ENCODE measurements around the gene WDR35. TPM values are rescaled to one million over a fixed set of nuclear protein-coding genes. Genes with fewer than 3 reads are reported as not detected.

Gene WDR35
- total RNA-seq, 1 experiment from 2014 or later = 29.4 TPM

DNA sequence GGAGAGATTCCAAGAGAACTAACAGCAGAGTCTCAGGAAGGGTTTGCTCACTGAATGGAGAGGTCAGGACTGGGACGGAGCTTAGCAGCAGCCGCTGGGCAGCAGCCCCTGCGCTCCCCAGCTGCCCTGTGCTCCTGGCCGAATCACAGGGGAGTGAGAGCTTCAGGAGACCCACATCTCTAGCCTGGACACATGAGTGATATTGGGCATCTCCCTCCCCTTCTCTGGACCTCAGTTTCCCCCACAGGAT is 22.1 kb upstream of the WDR35 start:
- Histone ChIP-seq H3K9me3 (ENCODE audit: low read depth, low read length, poor library complexity, severe bottlenecking) (no peaks in the 10 kb centered on the region), H3K4me1 (ENCODE audit: insufficient read depth, low read length, poor library complexity, severe bottlenecking) (peaks cover 3% of the 10 kb centered on the region), H3K4me3 (ENCODE audit: low read depth, low read length, poor library complexity, severe bottlenecking) (peak overlapping the region; percentile 54), H3K27me3 (replicated peaks; ENCODE audit: insufficient read depth, low read depth, low read length, poor library complexity) (no peaks in the 10 kb centered on the region), H3K36me3 (ENCODE audit: insufficient read depth, low read length, poor library complexity, severe bottlenecking) (no peaks in the 10 kb centered on the region), H3K27ac (ENCODE audit: low read depth, low read length, poor library complexity, severe bottlenecking) (no peak overlapping the region)
- ChIA-PET POLR2A (ENCODE audit: low non-redundant PET) (no interaction called here), CTCF (no interaction called here)
- BruUV-seq (replicated peaks) = no TSS peak
- no peak for TF ChIP-seq EZH2 (IDR thresholded peaks at IDR 0.05; ENCODE audit: borderline replicate concordance, low read depth, low read length, poor library complexity, severe bottlenecking)
- TF ChIP-seq, protein P1, sequence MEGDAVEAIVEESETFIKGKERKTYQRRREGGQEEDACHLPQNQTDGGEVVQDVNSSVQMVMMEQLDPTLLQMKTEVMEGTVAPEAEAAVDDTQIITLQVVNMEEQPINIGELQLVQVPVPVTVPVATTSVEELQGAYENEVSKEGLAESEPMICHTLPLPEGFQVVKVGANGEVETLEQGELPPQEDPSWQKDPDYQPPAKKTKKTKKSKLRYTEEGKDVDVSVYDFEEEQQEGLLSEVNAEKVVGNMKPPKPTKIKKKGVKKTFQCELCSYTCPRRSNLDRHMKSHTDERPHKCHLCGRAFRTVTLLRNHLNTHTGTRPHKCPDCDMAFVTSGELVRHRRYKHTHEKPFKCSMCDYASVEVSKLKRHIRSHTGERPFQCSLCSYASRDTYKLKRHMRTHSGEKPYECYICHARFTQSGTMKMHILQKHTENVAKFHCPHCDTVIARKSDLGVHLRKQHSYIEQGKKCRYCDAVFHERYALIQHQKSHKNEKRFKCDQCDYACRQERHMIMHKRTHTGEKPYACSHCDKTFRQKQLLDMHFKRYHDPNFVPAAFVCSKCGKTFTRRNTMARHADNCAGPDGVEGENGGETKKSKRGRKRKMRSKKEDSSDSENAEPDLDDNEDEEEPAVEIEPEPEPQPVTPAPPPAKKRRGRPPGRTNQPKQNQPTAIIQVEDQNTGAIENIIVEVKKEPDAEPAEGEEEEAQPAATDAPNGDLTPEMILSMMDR (conservative IDR thresholded peaks at IDR 0.05; ENCODE audit: low read depth, low read length) = no peak
- no peak for DNase-seq (ENCODE audit: low spot score)
- intact Hi-C loops (cut with micrococcal nuclease; ENCODE audit: unreplicated experiment) = loop anchor here (5.0 kb wide), 1 partner anchor 55 kb away; no protein-coding TSS in a partner anchor

DNA sequence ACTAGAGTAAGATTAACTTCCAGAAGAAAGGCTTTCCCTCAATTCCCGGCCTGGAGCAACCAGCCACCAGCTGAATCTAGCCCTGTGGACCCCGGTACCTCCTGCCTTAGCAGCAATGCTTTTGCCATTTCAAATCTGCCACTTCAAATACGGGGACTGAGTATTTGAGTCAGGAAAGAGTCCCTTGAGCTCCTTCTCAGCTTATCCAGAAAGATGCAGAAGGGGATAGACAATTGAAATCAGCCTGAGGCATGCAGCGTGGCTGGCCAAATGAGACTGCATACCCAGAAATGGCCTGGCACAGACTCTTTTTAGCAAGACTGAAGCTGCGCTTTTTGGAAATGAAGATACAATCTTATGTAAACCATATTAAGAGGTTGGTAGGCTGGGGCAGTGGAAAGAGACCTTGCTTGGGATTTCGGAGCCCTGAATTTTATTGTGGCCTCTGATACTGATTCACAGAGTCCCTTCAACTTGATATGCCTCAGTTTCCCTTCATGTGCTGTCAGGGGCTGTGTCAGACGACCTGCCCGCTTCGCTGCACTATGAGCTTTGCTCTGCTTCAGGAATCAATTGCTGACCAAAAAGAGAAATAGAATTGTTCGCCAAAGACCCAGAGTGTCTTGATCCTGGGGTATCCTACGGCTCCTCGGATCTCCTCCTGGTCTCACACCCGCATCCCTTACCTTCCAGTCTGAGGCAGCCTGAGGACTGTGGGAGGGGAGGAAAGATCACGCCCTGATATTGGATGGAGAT is 21.5 kb upstream of the WDR35 start:
- TF ChIP-seq EZH2 (IDR thresholded peaks at IDR 0.05; ENCODE audit: borderline replicate concordance, low read depth, low read length, poor library complexity, severe bottlenecking) = no peak
- TF ChIP-seq, protein P1 (conservative IDR thresholded peaks at IDR 0.05; ENCODE audit: low read depth, low read length) = no peak

DNA sequence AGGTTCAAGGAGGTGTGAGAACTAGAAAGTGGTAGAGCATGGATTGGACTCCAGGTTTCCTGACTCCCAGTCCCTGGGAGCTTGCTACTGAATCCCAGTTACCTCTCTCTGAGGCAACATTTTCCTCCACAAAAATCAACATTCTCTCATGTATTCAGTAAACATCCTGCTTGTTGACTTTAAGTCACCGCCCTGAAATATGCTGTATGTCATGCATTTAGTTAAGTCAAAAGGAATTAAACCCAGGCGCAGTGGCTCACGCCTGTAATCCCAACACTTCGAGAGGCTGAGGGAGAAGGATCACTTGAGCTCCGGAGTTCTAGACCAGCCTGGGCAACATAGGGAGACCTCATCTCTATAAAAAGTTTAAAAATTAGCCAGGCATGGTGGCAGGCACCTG is 18.8 kb upstream of the WDR35 start:
- TF ChIP-seq, protein P1 (conservative IDR thresholded peaks at IDR 0.05; ENCODE audit: low read depth, low read length) = no peak
- no peak for TF ChIP-seq EZH2 (IDR thresholded peaks at IDR 0.05; ENCODE audit: borderline replicate concordance, low read depth, low read length, poor library complexity, severe bottlenecking)
- intact Hi-C loops (cut with micrococcal nuclease; ENCODE audit: unreplicated experiment) = no loop called here
- peaks cover 3% of the 10 kb centered on the region for H3K4me1 ChIP-seq (ENCODE audit: insufficient read depth, low read length, poor library complexity, severe bottlenecking)
- no peaks in the 10 kb centered on the region for H3K36me3 ChIP-seq (ENCODE audit: insufficient read depth, low read length, poor library complexity, severe bottlenecking)
- POLR2A ChIA-PET (ENCODE audit: low non-redundant PET) = no interaction called here
- BruUV-seq (replicated peaks) = no TSS peak
- no peaks in the 10 kb centered on the region for H3K27me3 ChIP-seq (replicated peaks; ENCODE audit: insufficient read depth, low read depth, low read length, poor library complexity)
- H3K4me3 ChIP-seq (ENCODE audit: low read depth, low read length, poor library complexity, severe bottlenecking) = no peak overlapping the region
- H3K27ac ChIP-seq (ENCODE audit: low read depth, low read length, poor library complexity, severe bottlenecking) = no peak overlapping the region
- no peak for DNase-seq (ENCODE audit: low spot score)
- H3K9me3 ChIP-seq (ENCODE audit: low read depth, low read length, poor library complexity, severe bottlenecking) = no peaks in the 10 kb centered on the region
- CTCF ChIA-PET = no interaction called here

More for the DNA sequence above, 21.5 kb upstream of the WDR35 start:
- ChIA-PET POLR2A (ENCODE audit: low non-redundant PET) (no interaction called here), CTCF (no interaction called here)
- intact Hi-C loops (cut with micrococcal nuclease; ENCODE audit: unreplicated experiment) = loop anchor here (5.0 kb wide), 1 partner anchor 54 kb away; no protein-coding TSS in a partner anchor
- H3K9me3 ChIP-seq (ENCODE audit: low read depth, low read length, poor library complexity, severe bottlenecking) = no peaks in the 10 kb centered on the region
- H3K36me3 ChIP-seq (ENCODE audit: insufficient read depth, low read length, poor library complexity, severe bottlenecking) = no peaks in the 10 kb centered on the region
- DNase-seq (ENCODE audit: low spot score) = no peak
- no peaks in the 10 kb centered on the region for H3K27me3 ChIP-seq (replicated peaks; ENCODE audit: insufficient read depth, low read depth, low read length, poor library complexity)
- H3K4me1 ChIP-seq (ENCODE audit: insufficient read depth, low read length, poor library complexity, severe bottlenecking) = peaks cover 3% of the 10 kb centered on the region
- no peak overlapping the region for H3K4me3 ChIP-seq (ENCODE audit: low read depth, low read length, poor library complexity, severe bottlenecking)
- H3K27ac ChIP-seq (ENCODE audit: low read depth, low read length, poor library complexity, severe bottlenecking) = no peak overlapping the region
- no TSS peak for BruUV-seq (replicated peaks)

Data from A673 (cell line).